ENCODE results near the gene POFUT2. TPM values are rescaled to one million over a fixed set of nuclear protein-coding genes. Genes with fewer than 3 reads are reported as not detected.

POFUT2 gene
- total RNA-seq, 1 donor from 2014 or later = 38.3 TPM

DNA sequence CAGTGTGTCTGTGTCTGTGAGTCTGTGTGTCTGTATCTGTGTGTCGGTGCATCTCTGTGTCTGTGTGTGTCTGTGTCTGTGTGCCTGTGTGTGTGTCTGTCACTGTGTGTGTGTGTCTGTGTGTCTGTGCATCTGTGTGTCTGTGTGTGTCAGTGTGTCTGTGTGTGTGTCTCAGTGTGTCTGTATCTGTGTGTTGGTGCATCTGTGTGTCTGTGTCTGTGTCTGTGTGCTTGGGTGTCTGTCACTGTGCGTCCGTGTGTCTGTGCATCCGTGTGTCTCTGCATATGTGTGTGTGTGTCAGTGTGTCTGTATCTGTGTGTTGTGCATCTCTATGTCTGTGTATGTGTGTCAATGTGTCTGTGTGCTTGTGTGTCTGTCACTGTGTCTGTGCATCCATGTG is 44.7 kb upstream of the POFUT2 start:
- no peak for DNase-seq (ENCODE audit: extremely low spot score in 2 of 2)
- Histone ChIP-seq H3K27me3 (no peaks in the 10 kb centered on the region), H3K36me3 (no peaks in the 10 kb centered on the region), H3K27ac (no peak overlapping the region), H3K9me3 (no peaks in the 10 kb centered on the region), H3K4me3 (no peak overlapping the region), H3K4me1 (peaks cover 21% of the 10 kb centered on the region)
- intact Hi-C loops (cut with DNase I) = no loop called here
- TF ChIP-seq, protein P1, sequence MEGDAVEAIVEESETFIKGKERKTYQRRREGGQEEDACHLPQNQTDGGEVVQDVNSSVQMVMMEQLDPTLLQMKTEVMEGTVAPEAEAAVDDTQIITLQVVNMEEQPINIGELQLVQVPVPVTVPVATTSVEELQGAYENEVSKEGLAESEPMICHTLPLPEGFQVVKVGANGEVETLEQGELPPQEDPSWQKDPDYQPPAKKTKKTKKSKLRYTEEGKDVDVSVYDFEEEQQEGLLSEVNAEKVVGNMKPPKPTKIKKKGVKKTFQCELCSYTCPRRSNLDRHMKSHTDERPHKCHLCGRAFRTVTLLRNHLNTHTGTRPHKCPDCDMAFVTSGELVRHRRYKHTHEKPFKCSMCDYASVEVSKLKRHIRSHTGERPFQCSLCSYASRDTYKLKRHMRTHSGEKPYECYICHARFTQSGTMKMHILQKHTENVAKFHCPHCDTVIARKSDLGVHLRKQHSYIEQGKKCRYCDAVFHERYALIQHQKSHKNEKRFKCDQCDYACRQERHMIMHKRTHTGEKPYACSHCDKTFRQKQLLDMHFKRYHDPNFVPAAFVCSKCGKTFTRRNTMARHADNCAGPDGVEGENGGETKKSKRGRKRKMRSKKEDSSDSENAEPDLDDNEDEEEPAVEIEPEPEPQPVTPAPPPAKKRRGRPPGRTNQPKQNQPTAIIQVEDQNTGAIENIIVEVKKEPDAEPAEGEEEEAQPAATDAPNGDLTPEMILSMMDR (IDR thresholded peaks at IDR 0.05) = no peak
- TF ChIP-seq POLR2AphosphoS5 (IDR thresholded peaks at IDR 0.05; ENCODE audit: insufficient read depth in 1 of 2, low read depth in 1 of 2) (no peak), POLR2A (IDR thresholded peaks at IDR 0.05) (no peak)

DNA sequence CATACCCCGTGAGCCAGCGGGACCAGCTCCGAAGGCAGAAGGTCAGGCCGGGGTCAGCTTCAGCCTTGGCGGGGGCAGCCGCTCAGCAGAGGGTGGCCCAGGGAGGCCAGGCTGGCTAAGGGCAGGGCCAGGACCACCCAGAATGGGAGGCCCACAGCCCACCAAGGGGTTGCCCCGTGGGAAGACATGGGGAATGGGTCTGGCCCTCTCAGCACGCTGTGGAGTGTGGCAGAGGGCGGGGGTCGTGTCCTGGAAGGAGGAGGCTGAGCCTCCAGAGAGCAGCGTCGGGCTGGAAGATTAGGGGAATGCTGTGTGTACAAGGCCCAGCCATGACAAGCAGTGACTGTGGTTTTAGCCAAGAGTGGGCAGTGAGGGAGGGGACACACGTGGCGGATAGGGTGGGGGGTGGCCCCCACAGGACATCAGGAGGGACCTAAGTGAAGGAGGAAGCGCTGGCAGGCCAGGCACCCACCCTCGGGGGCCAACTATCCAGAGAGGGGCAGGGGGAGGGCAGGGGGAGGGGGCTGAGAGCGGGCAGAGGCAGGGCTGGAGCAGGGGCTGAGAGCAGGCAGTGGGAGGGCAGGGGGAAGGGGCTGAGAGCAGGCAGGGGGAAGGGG is 43.9 kb upstream of the POFUT2 start:
- Histone ChIP-seq H3K4me1 (peaks cover 21% of the 10 kb centered on the region), H3K36me3 (no peaks in the 10 kb centered on the region), H3K9me3 (no peaks in the 10 kb centered on the region), H3K27me3 (no peaks in the 10 kb centered on the region), H3K4me3 (no peak overlapping the region), H3K27ac (no peak overlapping the region)
- intact Hi-C loops (cut with DNase I) = no loop called here
- DNase-seq (ENCODE audit: extremely low spot score in 2 of 2) = no peak
- TF ChIP-seq POLR2A (IDR thresholded peaks at IDR 0.05) (no peak), POLR2AphosphoS5 (IDR thresholded peaks at IDR 0.05; ENCODE audit: insufficient read depth in 1 of 2, low read depth in 1 of 2) (no peak)
- TF ChIP-seq, protein P1 (IDR thresholded peaks at IDR 0.05) = no peak

DNA sequence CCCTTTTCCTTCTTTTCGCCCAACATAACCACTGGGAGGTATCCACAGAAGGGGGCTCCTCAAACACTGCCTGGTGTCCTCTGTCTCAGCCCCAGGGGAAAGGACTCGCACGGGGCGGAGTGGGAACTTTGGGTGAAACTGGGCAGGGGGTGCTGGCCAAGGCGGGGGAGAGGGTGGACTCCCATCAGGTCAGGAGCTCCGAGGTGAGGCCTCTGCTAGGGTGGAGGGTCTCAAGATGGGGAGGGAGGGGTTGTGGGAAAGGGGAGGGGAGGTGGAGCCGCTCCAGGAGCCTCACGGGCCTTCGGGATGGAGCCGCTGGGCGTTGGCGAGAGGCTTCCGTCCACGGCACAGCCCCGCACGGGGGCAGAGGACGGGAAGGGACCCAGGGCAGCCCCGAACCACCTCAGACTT is 43.2 kb upstream of the POFUT2 start:
- Histone ChIP-seq H3K4me1 (peaks cover 25% of the 10 kb centered on the region), H3K27ac (no peak overlapping the region), H3K36me3 (no peaks in the 10 kb centered on the region), H3K9me3 (no peaks in the 10 kb centered on the region), H3K4me3 (no peak overlapping the region), H3K27me3 (no peaks in the 10 kb centered on the region)
- no peak for TF ChIP-seq POLR2A (IDR thresholded peaks at IDR 0.05)
- TF ChIP-seq POLR2AphosphoS5 (IDR thresholded peaks at IDR 0.05; ENCODE audit: insufficient read depth in 1 of 2, low read depth in 1 of 2) = no peak
- TF ChIP-seq, protein P1 (IDR thresholded peaks at IDR 0.05) = no peak
- DNase-seq (ENCODE audit: extremely low spot score in 2 of 2) = no peak
- intact Hi-C loops (cut with DNase I) = no loop called here

DNA sequence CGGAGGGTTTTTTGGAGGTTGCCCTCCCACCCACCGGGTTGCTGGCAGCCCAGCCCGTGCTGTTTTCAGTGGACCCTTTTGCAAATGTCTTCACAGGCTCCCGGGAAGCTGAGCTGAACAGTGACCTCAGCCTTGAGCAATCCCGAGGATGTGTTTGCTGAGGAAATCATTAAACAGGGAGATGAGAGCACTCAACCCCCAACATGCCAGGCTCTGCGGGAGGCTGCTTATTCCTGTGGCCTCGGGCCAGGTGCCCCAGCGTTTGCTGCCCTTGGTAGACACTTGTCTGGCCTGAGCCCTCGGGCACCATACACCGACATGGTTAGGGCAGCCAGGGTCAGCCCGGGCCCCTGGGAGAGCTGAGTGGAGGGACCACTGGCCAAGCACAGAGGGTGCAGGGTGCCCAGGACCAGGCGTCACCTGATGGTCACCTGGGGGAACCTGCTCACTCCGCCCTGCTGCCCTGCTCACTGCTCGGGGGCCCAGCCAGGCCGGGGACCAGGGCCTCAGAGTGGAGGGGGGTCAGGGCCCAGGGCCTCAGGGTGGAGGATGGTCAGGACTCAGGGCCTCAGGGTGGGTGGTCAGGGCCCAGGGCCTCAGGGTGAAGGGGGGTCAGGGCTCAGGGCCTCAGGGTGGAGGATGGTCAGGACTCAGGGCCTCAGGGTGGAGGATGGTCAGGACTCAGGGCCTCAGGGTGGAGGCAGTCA is 42.5 kb upstream of the POFUT2 start:
- Histone ChIP-seq H3K36me3 (no peaks in the 10 kb centered on the region), H3K27me3 (no peaks in the 10 kb centered on the region), H3K4me1 (peaks cover 32% of the 10 kb centered on the region), H3K9me3 (no peaks in the 10 kb centered on the region), H3K27ac (peak overlapping the region; percentile 33), H3K4me3 (no peak overlapping the region)
- peak in 1 of 2 donors; percentile 53 for TF ChIP-seq POLR2AphosphoS5 (IDR thresholded peaks at IDR 0.05; ENCODE audit: insufficient read depth in 1 of 2, low read depth in 1 of 2)
- TF ChIP-seq, protein P1 (IDR thresholded peaks at IDR 0.05) = no peak
- no peak for TF ChIP-seq POLR2A (IDR thresholded peaks at IDR 0.05)
- no peak for DNase-seq (ENCODE audit: extremely low spot score in 2 of 2)
- intact Hi-C loops (cut with DNase I) = no loop called here
